HG03196 (cell line): ENCODE measurements around the gene CTSE.
"Not testable (repeated sequence)": the region's sequence is repeated elsewhere in the genome, so short reads cannot be mapped to it uniquely, and the experiment has no call there.

ENCODE experiments used
- ATAC-seq: cut with Tn5 transposase; IDR thresholded peaks from one replicate; pipeline ENCODE4 v1.9.1; 2021; ENCODE audit not compliant: unreplicated experiment

CTSE gene

DNA sequence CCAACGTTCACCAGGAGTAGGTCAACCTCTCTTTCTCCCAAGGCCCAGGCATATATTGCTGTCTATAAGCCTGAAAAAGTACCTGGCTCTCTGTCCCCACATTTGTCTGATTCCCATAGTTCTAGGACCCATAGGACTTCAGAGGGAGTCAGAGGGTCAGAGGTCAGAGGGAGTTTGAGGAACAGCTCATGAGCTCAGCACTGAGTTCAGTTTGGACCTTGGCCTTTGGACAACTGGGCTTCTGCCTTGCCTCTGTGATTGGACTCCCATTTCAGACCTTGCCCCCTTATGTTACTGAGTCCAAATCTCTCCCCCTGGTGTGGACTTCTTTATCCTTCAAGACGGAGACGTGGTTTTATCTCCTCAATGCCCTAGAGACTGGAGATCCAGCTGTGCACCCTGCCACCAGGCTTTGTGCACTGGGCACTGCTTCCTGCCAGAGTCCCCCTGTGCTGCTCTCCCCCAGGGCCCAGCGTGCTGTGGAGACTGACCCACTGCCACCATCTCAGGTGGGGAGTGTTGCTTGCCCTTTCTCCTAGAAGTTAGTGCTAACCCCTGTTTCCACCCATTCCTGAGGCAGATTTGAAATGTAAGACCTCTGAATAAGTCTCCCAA is 3.2 kb downstream of the CTSE start:
- no peak for ATAC-seq

DNA sequence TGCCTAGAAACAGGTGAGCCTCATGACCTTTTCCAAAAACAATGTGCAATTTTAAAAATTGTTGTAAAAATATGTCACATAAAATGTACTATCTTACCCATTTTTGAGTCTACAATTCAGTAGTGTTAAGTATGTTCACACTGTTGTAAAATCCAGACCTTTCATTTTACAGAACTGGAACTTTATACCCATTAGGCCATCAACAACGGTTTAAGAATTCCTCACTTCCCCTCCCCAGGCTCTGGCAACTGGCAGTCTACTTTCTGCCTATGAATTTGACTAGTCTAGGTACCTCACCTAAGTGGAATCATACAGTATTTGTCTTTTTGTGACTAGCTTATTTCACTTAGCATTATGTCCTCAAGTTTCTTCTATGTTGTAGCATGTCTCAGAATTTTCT is 8.6 kb downstream of the CTSE start:
- no peak for ATAC-seq

- ATAC-seq: no peak
Measured at GRCh38 chr1:206014601-206015000, 9.1 kb downstream of the CTSE start.

DNA sequence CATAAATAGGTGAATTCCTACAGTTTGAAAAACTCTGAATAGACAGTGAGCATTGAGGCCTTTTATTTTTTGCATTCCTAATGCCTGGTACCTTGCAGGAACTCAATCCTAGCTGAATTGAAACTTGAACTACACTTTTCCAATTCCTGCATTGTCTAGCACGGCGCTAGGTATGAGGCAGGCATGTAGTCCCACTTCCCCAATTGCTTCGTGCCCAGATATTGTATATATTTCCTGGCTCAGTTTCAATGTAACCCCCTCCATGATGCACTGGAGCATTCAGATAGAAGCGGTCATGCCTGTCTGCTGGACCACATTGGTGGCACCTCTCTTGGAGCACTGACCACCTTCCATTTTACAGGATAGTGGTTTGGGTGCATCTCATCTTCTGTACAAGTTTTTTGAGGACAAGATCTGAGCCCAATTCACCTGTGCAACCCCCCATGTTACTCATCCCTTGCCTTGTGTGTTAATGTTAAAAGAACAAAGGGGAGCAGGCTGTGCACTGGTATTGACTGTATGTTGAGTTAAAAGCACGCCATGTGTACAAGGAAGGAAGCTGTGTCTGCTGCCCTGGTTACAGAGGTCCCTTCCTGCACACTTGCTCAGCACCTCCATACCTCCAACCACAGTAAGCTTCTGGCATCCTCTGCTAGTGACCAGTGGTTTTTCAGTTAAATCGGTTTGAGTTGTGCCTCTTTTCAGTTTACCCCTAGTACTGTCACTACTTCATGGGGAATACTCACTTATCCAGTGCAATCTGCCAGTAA is 10.5 kb downstream of the CTSE start:
- no peak for ATAC-seq

DNA sequence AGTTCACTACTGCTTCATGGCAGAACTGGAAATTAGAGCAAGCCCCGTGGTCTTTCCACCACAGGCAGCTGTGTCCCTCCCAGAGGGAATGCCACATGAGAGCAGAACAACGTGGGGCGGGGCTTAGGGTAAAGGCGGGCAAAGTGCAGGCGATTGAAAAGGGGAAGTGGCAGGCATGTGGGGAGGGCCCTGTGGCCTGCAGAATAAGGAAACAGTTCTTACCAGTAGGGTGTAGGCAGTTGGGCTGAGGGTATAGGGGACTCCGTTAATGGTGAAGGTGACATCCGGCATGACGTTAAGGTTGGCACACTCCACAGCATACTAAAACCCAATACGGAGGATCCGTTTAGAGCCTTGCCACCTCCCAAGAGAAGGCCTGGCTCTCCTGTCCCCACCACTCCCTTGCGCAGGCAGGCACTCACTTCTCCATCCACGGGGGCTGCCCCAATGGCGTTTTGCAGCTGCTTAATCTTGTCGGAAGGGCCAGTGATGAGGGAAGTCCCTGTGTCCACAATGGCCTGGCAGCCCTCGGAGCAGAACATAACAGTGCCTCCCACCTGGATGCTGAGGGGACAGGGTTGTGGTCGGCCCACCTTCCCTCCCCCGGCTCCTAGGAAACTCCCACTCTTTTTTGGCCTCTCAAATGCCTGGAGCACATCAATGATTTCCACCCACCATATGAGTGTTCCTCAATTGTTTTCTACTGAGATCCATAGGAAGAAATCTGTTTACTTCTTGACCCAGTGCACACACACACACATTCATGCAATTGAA is 11.4 kb downstream of the CTSE start:
- peak; percentile 92 for ATAC-seq

DNA sequence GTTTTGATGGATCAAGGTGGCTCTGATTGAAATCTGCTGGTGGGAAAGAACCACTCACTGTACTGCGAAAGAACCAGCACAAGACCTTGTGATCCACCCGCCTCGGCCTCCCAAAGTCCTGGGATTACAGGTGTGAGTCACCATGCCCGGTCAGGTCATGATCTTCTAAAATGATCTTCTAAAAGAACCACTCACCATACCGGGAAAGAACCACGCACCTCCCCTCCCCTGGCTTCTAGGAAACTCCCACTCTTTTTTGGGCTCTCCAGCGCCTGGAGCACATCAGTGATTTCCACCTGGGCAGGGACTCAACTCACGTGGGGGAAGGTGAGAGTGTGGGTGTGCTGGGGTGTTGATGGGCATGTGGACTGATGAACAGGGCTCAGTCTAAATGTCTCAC is 12.6 kb downstream of the CTSE start:
- ATAC-seq: no peak

DNA sequence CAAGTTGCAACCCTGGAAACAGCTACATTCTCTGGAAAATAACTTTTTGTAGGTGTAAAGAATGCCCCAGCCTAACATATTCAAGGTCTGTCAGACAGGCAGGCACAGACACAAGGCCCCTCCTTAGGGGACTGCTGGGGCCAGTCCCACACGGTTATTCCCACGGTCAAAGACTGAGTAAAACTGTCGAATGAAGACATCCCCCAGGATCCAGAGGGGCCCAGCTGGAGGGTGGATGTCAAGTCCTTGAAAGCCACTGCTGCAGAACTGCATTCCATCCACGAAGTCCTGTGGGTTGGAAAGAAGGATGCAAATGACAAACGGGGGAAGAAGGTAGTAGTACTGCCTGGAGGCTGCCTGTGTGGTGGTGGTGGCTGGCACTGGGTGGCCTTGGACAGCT is 13.6 kb downstream of the CTSE start:
- ATAC-seq: no peak

- no peak for ATAC-seq
Measured at GRCh38 chr1:206006946-206007345, 16.7 kb downstream of the CTSE start.

GRCh38 chr1:206005778-206006180 is 17.9 kb downstream of the CTSE start:
- ATAC-seq: no peak

- no peak for ATAC-seq
Measured at GRCh38 chr1:206005234-206005633, 18.5 kb downstream of the CTSE start.

- ATAC-seq: no peak
Measured at GRCh38 chr1:206004826-206005225, 18.9 kb downstream of the CTSE start.

DNA sequence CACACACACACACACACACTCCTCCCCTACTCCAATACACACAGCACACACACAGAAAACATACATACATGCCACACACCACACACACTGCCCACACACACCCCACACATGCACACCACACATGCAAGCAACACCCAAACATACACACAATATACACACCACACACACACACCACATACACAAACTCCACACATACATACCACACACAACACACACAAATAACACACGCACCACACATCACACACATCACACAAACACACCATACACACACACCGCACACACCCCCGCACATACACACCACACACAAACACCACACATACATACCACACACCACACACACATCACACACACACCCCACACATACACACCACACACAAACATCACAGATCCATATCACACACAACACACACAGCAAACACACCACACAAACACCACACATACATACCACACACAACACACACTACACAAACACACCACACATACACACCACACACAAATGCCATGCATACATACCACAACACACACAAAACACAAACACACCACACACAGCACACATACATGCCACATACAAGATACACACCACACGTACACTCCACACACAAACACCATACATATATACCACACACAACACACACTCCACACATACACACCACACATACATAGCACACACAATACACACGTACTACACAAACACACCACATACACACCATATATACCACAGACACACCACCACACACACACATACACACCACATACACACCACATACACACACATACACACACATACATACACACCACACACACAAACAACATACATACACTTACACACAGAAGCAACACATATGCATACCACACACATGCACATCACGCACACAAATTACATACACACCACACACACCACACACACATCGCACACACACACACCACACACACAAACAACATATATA is 19.6 kb downstream of the CTSE start:
- ATAC-seq: no peak

DNA sequence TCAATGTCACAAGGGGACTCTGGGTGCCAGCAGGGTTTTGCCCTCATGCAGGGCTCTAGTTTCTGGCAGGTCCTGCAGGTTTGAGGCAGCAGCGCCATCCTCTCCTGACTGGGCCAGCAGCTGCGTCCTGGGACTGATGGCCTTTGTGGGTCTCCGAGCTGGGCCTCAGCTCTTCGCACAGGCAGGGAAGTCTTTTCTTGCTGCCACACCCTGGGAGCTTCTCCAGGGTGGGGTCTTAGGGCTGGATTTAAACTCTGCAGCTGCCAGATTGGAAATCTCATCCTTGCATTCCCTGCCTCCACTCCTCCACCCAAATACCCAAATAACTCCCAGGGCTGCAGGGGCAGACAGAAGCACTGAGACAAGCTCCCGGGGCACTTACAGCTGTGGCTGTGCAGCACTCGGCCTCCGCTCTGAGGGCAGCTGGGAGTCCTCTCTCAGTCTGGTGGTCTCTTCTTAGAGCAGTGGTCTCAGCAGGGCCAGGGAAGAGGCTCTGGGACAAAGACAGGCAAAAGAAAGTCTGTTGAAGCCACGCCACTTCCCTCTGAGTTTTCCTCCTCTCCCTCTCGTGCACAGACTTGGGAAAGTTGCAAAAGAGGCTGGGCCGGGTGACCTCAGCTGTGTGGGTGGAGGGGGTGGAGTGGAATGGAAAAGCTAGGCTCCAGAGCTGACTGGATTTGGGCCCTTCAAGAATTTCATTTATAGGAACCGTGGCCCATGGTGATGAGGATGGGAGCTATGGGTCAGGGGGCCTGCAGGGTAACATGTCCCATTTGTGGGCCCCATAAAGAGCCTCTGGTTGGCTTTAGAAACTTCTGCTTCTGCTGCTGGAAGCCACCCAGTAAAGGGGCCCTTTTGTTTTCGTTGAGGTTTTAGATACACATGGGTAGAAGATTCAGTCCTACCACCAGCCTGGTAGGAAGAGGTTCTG is 20.6 kb downstream of the CTSE start, which contains the start of gene RAB7B:
RAB7B (minus strand) TSS at position 525 of the 931 bp plus-strand sequence. CDS start 9,260 bp downstream, outside the sequence.
- no peak for ATAC-seq

DNA sequence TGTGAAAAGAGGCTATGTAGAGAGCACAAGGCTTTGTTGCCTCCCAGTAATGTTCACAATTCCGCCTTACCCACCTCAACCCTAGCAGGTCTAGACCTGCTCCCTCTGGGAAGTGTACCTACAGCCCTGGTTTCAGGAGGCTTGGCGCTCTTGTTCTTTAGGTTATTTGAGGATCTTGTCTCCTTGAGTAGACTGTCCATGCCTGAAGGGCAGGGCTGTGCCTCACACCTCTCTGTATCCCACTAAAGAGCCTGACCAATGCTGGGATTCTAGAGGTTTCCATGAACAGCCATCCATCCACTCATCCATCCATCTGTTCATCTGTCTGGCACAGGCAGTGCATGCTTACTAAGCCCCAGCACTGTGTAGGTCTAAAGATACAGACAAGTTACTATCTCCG is 21.5 kb downstream of the CTSE start:
- ATAC-seq: no peak

- ATAC-seq: no peak
Measured at GRCh38 chr1:206001476-206001888, 22.2 kb downstream of the CTSE start.

GRCh38 chr1:206000641-206001339 is 22.9 kb downstream of the CTSE start:
- no peak for ATAC-seq

DNA sequence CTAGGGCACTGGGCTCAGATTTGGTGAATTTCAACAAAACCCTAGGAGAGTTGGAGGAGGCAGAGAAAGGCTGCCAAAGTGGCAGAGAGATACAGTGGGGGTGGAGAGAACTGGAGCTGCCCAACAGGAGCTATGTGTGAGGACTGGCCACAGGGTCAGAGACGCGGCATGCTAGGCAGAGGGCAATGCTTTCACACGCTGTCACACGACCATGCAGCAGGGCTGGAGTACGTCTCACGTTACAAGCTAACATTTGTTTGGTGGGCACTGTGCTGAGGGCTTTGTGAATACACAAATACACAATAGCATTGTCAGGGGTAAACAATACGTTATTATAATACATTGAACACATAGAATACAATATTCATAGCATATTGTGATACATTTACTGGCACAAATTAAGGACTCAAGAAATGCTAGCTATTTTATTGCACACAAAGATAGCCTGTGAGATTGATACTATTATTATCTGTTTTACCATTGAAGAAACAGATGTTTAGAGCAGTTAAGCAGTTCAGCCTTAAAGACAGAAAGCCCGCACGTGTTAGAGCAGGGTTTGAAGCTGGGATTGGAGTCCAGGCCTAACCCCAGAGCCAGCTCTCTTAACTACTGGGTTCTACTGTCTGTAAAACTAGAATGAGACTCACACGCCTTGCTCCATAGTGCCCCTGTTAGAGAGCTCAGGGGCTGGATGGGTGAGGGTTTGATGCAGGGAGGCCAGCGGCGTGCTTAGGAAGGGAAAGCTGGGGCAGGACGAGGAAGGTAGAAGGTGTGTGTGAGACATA is 25.0 kb downstream of the CTSE start:
- ATAC-seq: no peak

- ATAC-seq: not testable (repeated sequence)
Measured at GRCh38 chr1:205996641-205997040, 27.1 kb downstream of the CTSE start.
